Hepatic stellate cell (primary cell): ENCODE data around the gene R3HDM1.
"Not testable (repeated sequence)": the region's sequence is repeated elsewhere in the genome, so short reads cannot be mapped to it uniquely, and the experiment has no call there.

ENCODE experiments used
- DNase-seq: peaks from one replicate; pipeline ENCODE4 v3.0.0; 2011; ENCODE audit warnings: low spot score

The R3HDM1 gene

DNA sequence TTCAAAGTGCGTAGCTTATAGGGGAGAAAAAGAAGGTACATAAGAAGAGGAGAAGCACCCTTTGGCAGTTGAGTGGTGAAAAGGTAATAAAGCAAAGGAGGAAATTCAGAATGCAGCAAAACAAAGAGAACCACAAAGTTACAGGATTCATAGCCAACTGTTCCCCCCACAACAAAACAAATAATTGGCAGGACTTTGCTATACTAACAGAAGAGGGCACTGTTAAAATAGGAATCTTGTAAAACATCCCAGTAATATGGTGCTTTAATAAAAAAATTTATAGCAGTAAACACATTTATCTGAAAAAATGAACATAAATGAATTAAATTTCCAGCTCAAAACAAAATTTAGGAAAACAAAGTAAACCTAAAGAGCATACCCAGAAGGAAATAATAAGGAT, 42.3 kb downstream of the R3HDM1 start:
- DNase-seq = no peak

- DNase-seq = no peak
These were observed 50.0 kb downstream of the R3HDM1 start for GRCh38 chr2:135581282-135581681.

- DNase-seq = no peak
These were observed 51.1 kb downstream of the R3HDM1 start for GRCh38 chr2:135582383-135582782.

DNA sequence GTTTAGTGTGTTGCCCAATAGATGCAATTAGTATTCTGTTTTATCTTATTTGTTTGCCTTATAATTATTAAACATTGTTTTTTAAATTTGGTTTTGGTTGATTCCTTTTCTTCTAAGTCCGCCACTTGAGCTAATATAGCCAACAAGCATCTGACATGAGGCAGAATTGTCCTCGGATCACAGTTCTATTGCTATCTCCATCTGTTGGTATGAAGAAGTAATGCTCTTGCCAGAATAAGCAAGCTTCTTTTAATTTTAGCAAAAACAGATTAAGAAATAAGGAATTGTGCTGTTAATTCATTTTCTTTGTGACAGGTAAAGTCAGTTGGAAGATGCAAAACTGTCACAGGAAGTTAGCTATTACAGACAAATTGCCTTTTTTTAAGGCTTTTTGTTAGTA, 54.3 kb downstream of the R3HDM1 start:
- DNase-seq = no peak

- DNase-seq = no peak
These were observed 54.9 kb downstream of the R3HDM1 start for GRCh38 chr2:135586148-135586547.

DNA sequence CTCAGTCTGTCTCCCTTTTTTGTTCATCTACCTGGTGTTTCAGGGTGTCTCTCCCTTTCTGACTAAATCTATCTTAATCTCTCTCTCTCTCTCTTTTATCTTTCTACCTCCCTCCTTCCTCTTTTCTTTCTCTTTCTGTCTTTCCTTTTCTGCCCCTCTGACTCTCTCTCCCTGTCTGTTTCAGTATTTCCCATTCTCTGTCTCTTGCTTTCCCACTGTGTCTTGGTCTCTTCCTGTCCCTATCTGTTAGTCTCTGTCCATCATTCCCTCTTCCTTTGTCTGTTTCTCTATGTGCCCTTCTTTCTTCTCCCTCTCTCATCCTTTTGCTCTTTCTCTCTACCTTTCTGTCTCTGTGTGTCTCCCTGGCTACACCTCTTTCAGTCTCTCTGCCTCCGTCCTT, 56.7 kb downstream of the R3HDM1 start:
- DNase-seq = no peak

GRCh38 chr2:135590619-135591260, 59.5 kb downstream of the R3HDM1 start:
- DNase-seq = no peak

GRCh38 chr2:135600915-135601314, 69.6 kb downstream of the R3HDM1 start:
- DNase-seq = no peak

DNA sequence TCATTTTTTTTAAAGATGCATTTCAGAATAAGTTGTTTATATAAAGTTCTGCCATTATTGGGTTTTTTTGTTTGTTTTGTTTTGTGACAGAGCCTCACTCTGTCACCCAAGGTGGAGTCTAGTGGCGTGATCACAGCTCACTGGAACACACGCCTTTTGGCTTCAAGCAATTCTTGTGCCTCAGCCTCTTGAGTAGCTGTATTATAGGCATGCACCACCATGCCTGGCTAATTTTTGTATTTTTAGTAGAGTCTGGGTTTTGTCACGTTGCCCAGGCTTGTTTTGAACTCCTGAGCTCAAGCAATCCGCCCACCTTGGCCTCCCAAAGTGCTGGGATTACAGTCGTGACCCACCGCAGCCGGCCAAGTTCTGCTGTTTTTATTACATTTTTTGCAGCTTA, 72.3 kb downstream of the R3HDM1 start:
- DNase-seq = no peak

GRCh38 chr2:135607561-135607960, 76.3 kb downstream of the R3HDM1 start:
- no peak for DNase-seq

GRCh38 chr2:135612319-135612718, 81.0 kb downstream of the R3HDM1 start:
- DNase-seq = no peak

GRCh38 chr2:135615404-135615803, 84.1 kb downstream of the R3HDM1 start:
- DNase-seq = no peak

DNA sequence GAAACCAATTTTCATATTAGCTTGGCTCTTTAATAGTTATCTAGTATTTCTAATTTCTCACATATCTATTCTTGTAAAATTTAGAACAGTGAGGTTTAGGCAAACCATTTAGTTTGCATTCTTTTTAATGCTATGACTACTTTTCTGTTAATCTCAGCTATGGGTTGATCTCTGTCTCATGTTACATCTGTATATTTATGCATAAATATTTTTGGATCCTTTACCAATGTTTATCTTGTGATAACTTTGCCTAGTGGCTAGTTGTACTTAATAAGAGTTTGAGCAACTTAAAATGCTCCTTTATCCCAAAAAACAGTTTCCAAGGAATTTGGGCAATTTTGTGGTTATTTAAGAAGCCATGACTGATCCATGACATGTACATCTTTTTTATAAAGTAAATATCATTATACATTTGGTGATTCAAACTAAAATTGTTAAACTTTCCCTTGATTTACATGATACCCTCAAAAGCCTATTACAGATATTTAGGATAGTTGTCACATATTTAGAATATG, 86.3 kb downstream of the R3HDM1 start:
- peak; percentile 2 for DNase-seq

GRCh38 chr2:135620198-135620597, 88.9 kb downstream of the R3HDM1 start:
- DNase-seq = no peak

- no peak for DNase-seq
These were observed 98.2 kb downstream of the R3HDM1 start for GRCh38 chr2:135629520-135629919.

- DNase-seq = not testable (repeated sequence)
These were observed 98.8 kb downstream of the R3HDM1 start for GRCh38 chr2:135630034-135630433.

- no peak for DNase-seq
These were observed 99.2 kb downstream of the R3HDM1 start for GRCh38 chr2:135630488-135630887.

- no peak for DNase-seq
These were observed 102.3 kb downstream of the R3HDM1 start for GRCh38 chr2:135633582-135633981.

GRCh38 chr2:135635212-135635835, 104.0 kb downstream of the R3HDM1 start:
- no peak for DNase-seq

DNA sequence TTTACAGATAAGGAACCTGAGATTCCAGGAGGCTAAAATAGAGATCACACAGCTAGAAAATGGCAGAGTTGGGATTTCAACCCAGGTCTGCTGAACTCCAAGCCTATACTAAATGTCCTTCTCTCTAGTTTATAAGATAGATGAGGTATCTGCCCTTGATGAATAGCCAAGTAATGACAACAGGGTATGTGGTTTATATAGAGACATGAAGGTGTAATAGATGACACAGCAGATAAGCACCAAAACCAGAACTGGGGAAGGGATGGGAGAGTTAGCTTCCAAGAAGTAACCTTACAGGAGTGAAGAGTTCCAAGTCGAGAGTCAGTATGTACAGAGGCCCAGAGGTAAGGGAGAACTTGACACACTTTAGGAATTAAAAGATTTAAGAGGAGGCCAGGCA, 105.7 kb downstream of the R3HDM1 start:
- no peak for DNase-seq

DNA sequence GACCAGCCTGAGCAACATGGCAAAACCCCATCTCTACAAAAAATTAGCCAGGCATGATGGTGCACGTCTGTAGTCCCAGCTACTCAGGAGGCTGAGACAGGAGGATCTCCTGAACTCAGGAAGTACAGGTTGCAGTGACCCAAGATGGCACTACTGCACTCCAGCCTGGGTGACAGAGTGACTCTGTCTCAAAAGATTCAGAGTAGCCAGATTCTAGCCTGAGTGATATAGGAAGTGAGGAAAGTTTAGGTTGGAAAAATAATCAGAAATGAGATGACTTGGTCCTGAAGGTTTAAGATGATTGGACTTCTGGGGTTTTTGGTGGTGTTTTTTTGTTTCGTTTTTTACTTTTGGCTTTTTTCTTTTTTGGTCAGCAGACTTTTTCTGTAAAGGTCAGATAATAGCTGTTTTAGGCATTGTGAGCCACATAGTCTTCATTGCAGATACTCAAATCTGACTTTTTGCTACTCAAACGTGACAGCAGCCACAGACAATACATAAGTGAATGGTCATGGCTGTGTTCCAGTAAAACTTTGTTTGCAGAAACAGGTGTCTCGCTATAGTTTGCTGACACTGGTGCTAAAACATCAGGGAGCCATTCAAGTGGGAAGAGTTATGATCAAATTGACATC, 106.3 kb downstream of the R3HDM1 start:
- DNase-seq = no peak

GRCh38 chr2:135638825-135639224, 107.5 kb downstream of the R3HDM1 start:
- DNase-seq = no peak
